ENCODE data around the gene CASP14.
"Not testable (repeated sequence)": the region's sequence is repeated elsewhere in the genome, so short reads cannot be mapped to it uniquely, and the experiment has no call there.

CASP14 gene

GRCh38 chr19:15091918-15092753 lies 42.9 kb downstream of the CASP14 start:
- H3K18ac ChIP-seq (ENCODE audit: low read length), result no peak overlapping the region
- no peak overlapping the region for H2AK5ac ChIP-seq (ENCODE audit: low read depth, low read length)
- DNase-seq (ENCODE audit: low spot score), result peak; percentile 72
- no peak overlapping the region for H2BK12ac ChIP-seq (ENCODE audit: low read length)
- H3K23ac ChIP-seq (ENCODE audit: low read depth, low read length, poor library complexity), result no peak overlapping the region
- WGBS, 2 donors (ENCODE audit: extremely low coverage in 2 of 2, insufficient read length in 2 of 2, insufficient replicate concordance in 1 of 2), result no CpG with 5 or more reads among the region's 13 CpGs
- H3K4me3 ChIP-seq (ENCODE audit: low read length in 2 of 2), result no peak overlapping the region
- no peaks in the 10 kb centered on the region for H3K9me3 ChIP-seq (replicated peaks in 1 of 2; ENCODE audit: control insufficient read depth in 2 of 2, insufficient read depth in 1 of 2, low read depth in 1 of 2, low read length in 2 of 2)
- no peak overlapping the region for H4K91ac ChIP-seq (ENCODE audit: low read depth, low read length, poor library complexity)
- no peak overlapping the region for H4K8ac ChIP-seq (ENCODE audit: low read depth, low read length)
- H3K27ac ChIP-seq (replicated peaks; ENCODE audit: low read length), result no peak overlapping the region
- H3K4ac ChIP-seq (ENCODE audit: low read length), result no peak overlapping the region
- no peaks in the 10 kb centered on the region for H3K4me1 ChIP-seq (ENCODE audit: control insufficient read depth in 2 of 2, insufficient read depth in 1 of 2, low read depth in 1 of 2, low read length in 2 of 2)
- H3K27me3 ChIP-seq (ENCODE audit: control insufficient read depth in 3 of 3, insufficient read depth in 3 of 3, low read depth in 1 of 3, low read length in 3 of 3), result peaks cover 0 to 13% (median 0%) of the 10 kb centered on the region in 3 experiments
- no peak overlapping the region for H3K14ac ChIP-seq (ENCODE audit: low read length)
- no peaks in the 10 kb centered on the region for H3K36me3 ChIP-seq (replicated peaks in 1 of 2; ENCODE audit: control insufficient read depth in 2 of 2, insufficient read depth in 2 of 2, low read length in 2 of 2)
- no peak overlapping the region for H2BK15ac ChIP-seq (ENCODE audit: low read length)
- H3K9ac ChIP-seq (ENCODE audit: low read depth, low read length, poor library complexity), result no peak overlapping the region
- H2BK5ac ChIP-seq (ENCODE audit: low read length), result no peak overlapping the region
- H3K4me2 ChIP-seq (ENCODE audit: insufficient read depth, low read length, poor library complexity, severe bottlenecking), result no peak overlapping the region
- peak overlapping the region; percentile 59 for H2AFZ ChIP-seq (ENCODE audit: low read length)
- H3K79me1 ChIP-seq (ENCODE audit: low read depth, low read length), result no peaks in the 10 kb centered on the region
- H2BK120ac ChIP-seq (ENCODE audit: low read depth, low read length), result no peak overlapping the region

GRCh38 chr19:15093001-15093400 lies 43.7 kb downstream of the CASP14 start:
- Histone ChIP-seq H3K4me3 (ENCODE audit: low read length in 2 of 2) (no peak overlapping the region), H3K36me3 (replicated peaks in 1 of 2; ENCODE audit: control insufficient read depth in 2 of 2, insufficient read depth in 2 of 2, low read length in 2 of 2) (no peaks in the 10 kb centered on the region), H2BK5ac (ENCODE audit: low read length) (no peak overlapping the region), H2BK120ac (ENCODE audit: low read depth, low read length) (no peak overlapping the region), H4K91ac (ENCODE audit: low read depth, low read length, poor library complexity) (no peak overlapping the region), H2BK15ac (ENCODE audit: low read length) (no peak overlapping the region), H3K23ac (ENCODE audit: low read depth, low read length, poor library complexity) (no peak overlapping the region), H2AK5ac (ENCODE audit: low read depth, low read length) (no peak overlapping the region), H3K14ac (ENCODE audit: low read length) (no peak overlapping the region), H3K79me1 (ENCODE audit: low read depth, low read length) (no peaks in the 10 kb centered on the region), H3K4me2 (ENCODE audit: insufficient read depth, low read length, poor library complexity, severe bottlenecking) (no peak overlapping the region), H4K8ac (ENCODE audit: low read depth, low read length) (no peak overlapping the region), H3K4me1 (ENCODE audit: control insufficient read depth in 2 of 2, insufficient read depth in 1 of 2, low read depth in 1 of 2, low read length in 2 of 2) (no peaks in the 10 kb centered on the region), H2AFZ (ENCODE audit: low read length) (no peak overlapping the region), H3K27ac (replicated peaks; ENCODE audit: low read length) (no peak overlapping the region), H3K9ac (ENCODE audit: low read depth, low read length, poor library complexity) (no peak overlapping the region), H3K4ac (ENCODE audit: low read length) (no peak overlapping the region), H3K27me3 (ENCODE audit: control insufficient read depth in 3 of 3, insufficient read depth in 3 of 3, low read depth in 1 of 3, low read length in 3 of 3) (peaks cover 0 to 5% (median 0%) of the 10 kb centered on the region in 3 experiments), H3K9me3 (replicated peaks in 1 of 2; ENCODE audit: control insufficient read depth in 2 of 2, insufficient read depth in 1 of 2, low read depth in 1 of 2, low read length in 2 of 2) (no peaks in the 10 kb centered on the region), H3K18ac (ENCODE audit: low read length) (no peak overlapping the region), H2BK12ac (ENCODE audit: low read length) (no peak overlapping the region)
- WGBS, 2 donors (ENCODE audit: extremely low coverage in 2 of 2, insufficient read length in 2 of 2, insufficient replicate concordance in 1 of 2), result no CpG with 5 or more reads among the region's 2 CpGs
- DNase-seq (ENCODE audit: low spot score), result no peak

GRCh38 chr19:15096223-15096622 lies 46.9 kb downstream of the CASP14 start:
- H3K14ac ChIP-seq (ENCODE audit: low read length), result no peak overlapping the region
- no CpG with 5 or more reads among the region's 3 CpGs for WGBS, 2 donors (ENCODE audit: extremely low coverage in 2 of 2, insufficient read length in 2 of 2, insufficient replicate concordance in 1 of 2)
- H3K36me3 ChIP-seq (replicated peaks in 1 of 2; ENCODE audit: control insufficient read depth in 2 of 2, insufficient read depth in 2 of 2, low read length in 2 of 2), result no peaks in the 10 kb centered on the region

DNA sequence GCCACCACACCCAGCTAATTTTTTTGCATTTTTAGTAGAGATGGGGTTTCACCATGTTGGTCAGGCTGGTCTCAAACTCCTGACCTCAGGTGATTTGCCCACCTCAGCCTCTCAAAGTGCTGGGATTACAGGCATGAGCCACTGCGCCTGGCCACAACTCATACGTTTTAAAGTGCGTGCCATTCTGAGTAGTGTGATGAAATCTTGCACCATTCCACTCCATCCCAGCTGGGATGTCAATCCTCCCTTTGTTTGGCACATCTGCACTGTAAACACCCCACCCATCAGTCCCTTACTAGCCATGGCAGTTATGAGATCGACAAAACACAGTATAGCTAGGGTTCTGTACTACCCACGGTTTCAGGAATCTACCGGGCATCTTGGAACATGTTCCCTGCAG lies 48.7 kb downstream of the CASP14 start:
- not testable (repeated sequence) for H3K4ac ChIP-seq (ENCODE audit: low read length); H3K23ac ChIP-seq (ENCODE audit: low read depth, low read length, poor library complexity); H3K9me3 ChIP-seq (replicated peaks in 1 of 2; ENCODE audit: control insufficient read depth in 2 of 2, insufficient read depth in 1 of 2, low read depth in 1 of 2, low read length in 2 of 2); H3K4me2 ChIP-seq (ENCODE audit: insufficient read depth, low read length, poor library complexity, severe bottlenecking); H3K36me3 ChIP-seq (replicated peaks in 1 of 2; ENCODE audit: control insufficient read depth in 2 of 2, insufficient read depth in 2 of 2, low read length in 2 of 2); H4K8ac ChIP-seq (ENCODE audit: low read depth, low read length); H2BK15ac ChIP-seq (ENCODE audit: low read length); H2BK12ac ChIP-seq (ENCODE audit: low read length); H3K4me3 ChIP-seq (ENCODE audit: low read length in 2 of 2); H3K27ac ChIP-seq (replicated peaks; ENCODE audit: low read length); H2AFZ ChIP-seq (ENCODE audit: low read length); H3K4me1 ChIP-seq (ENCODE audit: control insufficient read depth in 2 of 2, insufficient read depth in 1 of 2, low read depth in 1 of 2, low read length in 2 of 2); H3K27me3 ChIP-seq (ENCODE audit: control insufficient read depth in 3 of 3, insufficient read depth in 3 of 3, low read depth in 1 of 3, low read length in 3 of 3); H3K18ac ChIP-seq (ENCODE audit: low read length); H2BK120ac ChIP-seq (ENCODE audit: low read depth, low read length); H4K91ac ChIP-seq (ENCODE audit: low read depth, low read length, poor library complexity); H3K79me1 ChIP-seq (ENCODE audit: low read depth, low read length); H2BK5ac ChIP-seq (ENCODE audit: low read length); H3K14ac ChIP-seq (ENCODE audit: low read length); H2AK5ac ChIP-seq (ENCODE audit: low read depth, low read length); DNase-seq (ENCODE audit: low spot score); H3K9ac ChIP-seq (ENCODE audit: low read depth, low read length, poor library complexity)
- WGBS, 2 donors (ENCODE audit: extremely low coverage in 2 of 2, insufficient read length in 2 of 2, insufficient replicate concordance in 1 of 2), result no CpG with 5 or more reads among the region's 6 CpGs

More at GRCh38 chr19:15096223-15096622, 46.9 kb downstream of the CASP14 start:
- H3K4me1 ChIP-seq (ENCODE audit: control insufficient read depth in 2 of 2, insufficient read depth in 1 of 2, low read depth in 1 of 2, low read length in 2 of 2), result no peaks in the 10 kb centered on the region
- H4K8ac ChIP-seq (ENCODE audit: low read depth, low read length), result no peak overlapping the region
- no peak overlapping the region for H3K9ac ChIP-seq (ENCODE audit: low read depth, low read length, poor library complexity)
- no peak overlapping the region for H2BK120ac ChIP-seq (ENCODE audit: low read depth, low read length)
- H3K4me2 ChIP-seq (ENCODE audit: insufficient read depth, low read length, poor library complexity, severe bottlenecking), result no peak overlapping the region
- H2BK12ac ChIP-seq (ENCODE audit: low read length), result no peak overlapping the region
- H3K4ac ChIP-seq (ENCODE audit: low read length), result no peak overlapping the region
- DNase-seq (ENCODE audit: low spot score), result no peak
- H3K27ac ChIP-seq (replicated peaks; ENCODE audit: low read length), result no peak overlapping the region
- H2BK15ac ChIP-seq (ENCODE audit: low read length), result no peak overlapping the region
- H3K79me1 ChIP-seq (ENCODE audit: low read depth, low read length), result no peaks in the 10 kb centered on the region
- no peak overlapping the region for H4K91ac ChIP-seq (ENCODE audit: low read depth, low read length, poor library complexity)
- no peak overlapping the region for H3K23ac ChIP-seq (ENCODE audit: low read depth, low read length, poor library complexity)
- no peak overlapping the region for H2BK5ac ChIP-seq (ENCODE audit: low read length)
- no peak overlapping the region for H3K4me3 ChIP-seq (ENCODE audit: low read length in 2 of 2)
- H3K27me3 ChIP-seq (ENCODE audit: control insufficient read depth in 3 of 3, insufficient read depth in 3 of 3, low read depth in 1 of 3, low read length in 3 of 3), result no peaks in the 10 kb centered on the region
- no peak overlapping the region for H2AK5ac ChIP-seq (ENCODE audit: low read depth, low read length)
- H3K9me3 ChIP-seq (replicated peaks in 1 of 2; ENCODE audit: control insufficient read depth in 2 of 2, insufficient read depth in 1 of 2, low read depth in 1 of 2, low read length in 2 of 2), result no peaks in the 10 kb centered on the region
- H2AFZ ChIP-seq (ENCODE audit: low read length), result no peak overlapping the region
- no peak overlapping the region for H3K18ac ChIP-seq (ENCODE audit: low read length)

Data from neuronal stem cell (in vitro differentiated cells).